Esophagus muscularis mucosa (tissue), 4 donors: ENCODE data around the gene AKR1C1. TPM values are rescaled to one million over a fixed set of nuclear protein-coding genes. Genes with fewer than 3 reads are reported as not detected.
"Not testable (repeated sequence)": the region's sequence is repeated elsewhere in the genome, so short reads cannot be mapped to it uniquely, and the experiment has no call there.

Source experiments
- DNase-seq: peaks from one replicate; pipeline ENCODE4 v3.0.0-alpha.2; 2017; ENCODE audit errors: extremely low spot score
- H3K27ac ChIP-seq, 4 donors: fragments of 200-600 bp; sonication (generic); replicated peaks in 1 of 4; 1 replicate in 3 of 4; 2 replicates in 1 of 4; pipeline ENCODE4 v1.5.1; 2016 to 2019; ENCODE audit warnings: mild to moderate bottlenecking in 1 of 4
- H3K27me3 ChIP-seq, 4 donors: fragments of 200-600 bp; sonication (generic); one replicate each; pipeline versions ENCODE4 v1.5.1 to v1.6.0; 2016 to 2019
- H3K36me3 ChIP-seq, 4 donors: fragments of 200-600 bp; sonication (generic); one replicate each; pipeline ENCODE4 v1.5.1; 2016 to 2019
- H3K4me1 ChIP-seq, 4 donors: fragments of 200-600 bp; sonication (generic); one replicate each; pipeline ENCODE4 v1.5.1; 2016 to 2019
- H3K4me3 ChIP-seq, 4 donors: fragments of 200-600 bp; sonication (generic); 1 replicate in 2 of 4; 2 replicates in 2 of 4; pipeline ENCODE4 v1.5.1; 2016 to 2019; ENCODE audit warnings: mild to moderate bottlenecking in 4 of 4, moderate library complexity in 1 of 4
- H3K9me3 ChIP-seq, 4 donors: fragments of 200-600 bp; sonication (generic); 1 replicate in 3 of 4; 2 replicates in 1 of 4; pipeline ENCODE4 v1.5.1; 2016 to 2019
- EP300 ChIP-seq: sonication (generic); formaldehyde crosslinking; IDR thresholded peaks from one replicate; pipeline ENCODE4 v1.6.1; 2017; ENCODE audit warnings: antibody characterized with exemption
- POLR2A ChIP-seq: fragments of 450-650 bp; IDR thresholded peaks from one replicate; pipeline ENCODE4 v1.6.1; 2017; ENCODE audit warnings: antibody characterized with exemption, moderate library complexity, mild to moderate bottlenecking, low read depth
- POLR2AphosphoS5 ChIP-seq, 2 donors: sonication (generic); formaldehyde crosslinking; IDR thresholded peaks; one replicate each; pipeline ENCODE4 v1.6.1; 2017; ENCODE audit warnings: antibody characterized with exemption in 2 of 2
- WGBS: methylation state at CpG from one replicate; pipeline ENCODE4 v1.1.5; 2018; 5-methylcytosine and 5-hydroxymethylcytosine counted together
- intact Hi-C: fragments of 100-400 bp; cut with DNase I; formaldehyde crosslinking; loops from one replicate; pipeline ENCODE4 v1.15.1; 2023
- total RNA-seq, 4 donors: library from RNA; depleted of rRNA; stranded (reverse); fragments of >200 nt; gene quantifications; one replicate each; pipeline versions ENCODE4 v1.1.0 to v1.2.1, GENCODE V29; 2016
- TF ChIP-seq, protein P1 (sequence below), 3 experiments: fragments of 200-600 bp in 2 of 3; fragments of 450-650 bp in 1 of 3; sonication (generic) in 2 of 3; IDR thresholded peaks; one replicate each; pipeline ENCODE4 v1.5.1; 2017 to 2019; ENCODE audit warnings: antibody characterized with exemption in 3 of 3, mild to moderate bottlenecking in 2 of 3, moderate library complexity in 1 of 3

AKR1C1 gene
- total RNA-seq, 4 donors from 2014 or later: 88.6 to 172 (median 141) TPM

DNA sequence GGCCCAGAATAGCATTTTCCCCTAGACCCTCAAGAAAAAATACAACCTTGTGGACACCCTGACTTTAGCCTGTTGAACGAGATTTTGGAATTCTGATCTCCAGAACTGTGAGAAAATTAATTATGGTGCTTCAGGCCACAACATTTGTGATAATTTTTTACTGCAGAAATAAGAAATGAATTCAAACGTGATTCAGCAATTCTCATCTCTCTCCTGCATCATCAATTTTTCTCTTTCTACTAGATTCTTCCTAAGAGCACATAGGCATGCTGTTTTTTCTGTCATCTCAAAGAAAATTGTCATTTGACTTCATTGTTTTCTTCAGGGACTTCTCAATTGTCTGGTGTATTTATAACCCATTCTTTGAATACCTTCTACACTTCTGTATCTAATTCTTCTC lies 49.4 kb downstream of the AKR1C1 start:
- intact Hi-C loops: no loop called here
- H3K27me3 ChIP-seq: no peaks in the 10 kb centered on the region
- H3K9me3 ChIP-seq: no peaks in the 10 kb centered on the region
- no peak for DNase-seq
- no peak overlapping the region for H3K27ac ChIP-seq
- H3K4me1 ChIP-seq: peaks cover 0 to 2% (median 0%) of the 10 kb centered on the region in 4 donors
- no peak overlapping the region for H3K4me3 ChIP-seq
- no peaks in the 10 kb centered on the region for H3K36me3 ChIP-seq
- WGBS: 81% methylated on average over 2 of the region's 2 CpGs
- no peak for TF ChIP-seq EP300
- TF ChIP-seq, protein P1, sequence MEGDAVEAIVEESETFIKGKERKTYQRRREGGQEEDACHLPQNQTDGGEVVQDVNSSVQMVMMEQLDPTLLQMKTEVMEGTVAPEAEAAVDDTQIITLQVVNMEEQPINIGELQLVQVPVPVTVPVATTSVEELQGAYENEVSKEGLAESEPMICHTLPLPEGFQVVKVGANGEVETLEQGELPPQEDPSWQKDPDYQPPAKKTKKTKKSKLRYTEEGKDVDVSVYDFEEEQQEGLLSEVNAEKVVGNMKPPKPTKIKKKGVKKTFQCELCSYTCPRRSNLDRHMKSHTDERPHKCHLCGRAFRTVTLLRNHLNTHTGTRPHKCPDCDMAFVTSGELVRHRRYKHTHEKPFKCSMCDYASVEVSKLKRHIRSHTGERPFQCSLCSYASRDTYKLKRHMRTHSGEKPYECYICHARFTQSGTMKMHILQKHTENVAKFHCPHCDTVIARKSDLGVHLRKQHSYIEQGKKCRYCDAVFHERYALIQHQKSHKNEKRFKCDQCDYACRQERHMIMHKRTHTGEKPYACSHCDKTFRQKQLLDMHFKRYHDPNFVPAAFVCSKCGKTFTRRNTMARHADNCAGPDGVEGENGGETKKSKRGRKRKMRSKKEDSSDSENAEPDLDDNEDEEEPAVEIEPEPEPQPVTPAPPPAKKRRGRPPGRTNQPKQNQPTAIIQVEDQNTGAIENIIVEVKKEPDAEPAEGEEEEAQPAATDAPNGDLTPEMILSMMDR (IDR thresholded peaks at IDR 0.05): no peak
- no peak for TF ChIP-seq POLR2AphosphoS5 (IDR thresholded peaks at IDR 0.05)
- no peak for TF ChIP-seq POLR2A

DNA sequence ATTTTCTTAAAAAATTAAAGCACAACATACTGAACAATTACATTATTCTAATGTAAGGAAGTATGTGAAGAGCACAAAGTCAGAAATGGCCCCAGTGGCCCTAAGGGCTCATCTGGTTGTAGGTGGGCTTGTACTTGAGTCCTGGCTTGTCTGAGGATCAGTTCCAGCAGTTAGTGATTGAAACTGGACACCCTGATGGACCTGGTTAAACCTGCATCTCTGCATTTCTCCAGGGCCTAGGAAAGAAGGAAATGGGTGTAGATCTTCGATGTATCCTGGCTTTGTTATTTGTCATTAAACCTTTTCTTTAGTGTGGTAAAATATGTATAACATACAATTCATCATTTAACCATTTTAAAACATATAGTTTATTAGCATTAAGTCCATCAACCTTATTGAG lies 50.2 kb downstream of the AKR1C1 start:
- H3K4me1 ChIP-seq: peaks cover 0 to 7% (median 3%) of the 10 kb centered on the region in 4 donors
- no peaks in the 10 kb centered on the region for H3K9me3 ChIP-seq
- no peak for TF ChIP-seq EP300
- no peak for TF ChIP-seq POLR2AphosphoS5 (IDR thresholded peaks at IDR 0.05)
- TF ChIP-seq, protein P1 (IDR thresholded peaks at IDR 0.05): no peak
- TF ChIP-seq POLR2A: no peak
- H3K36me3 ChIP-seq: no peaks in the 10 kb centered on the region
- DNase-seq: no peak
- no peak overlapping the region for H3K4me3 ChIP-seq
- H3K27me3 ChIP-seq: no peaks in the 10 kb centered on the region
- no peak overlapping the region for H3K27ac ChIP-seq
- WGBS: 91% methylated on average over 1 of the region's 1 CpG
- intact Hi-C loops: no loop called here

DNA sequence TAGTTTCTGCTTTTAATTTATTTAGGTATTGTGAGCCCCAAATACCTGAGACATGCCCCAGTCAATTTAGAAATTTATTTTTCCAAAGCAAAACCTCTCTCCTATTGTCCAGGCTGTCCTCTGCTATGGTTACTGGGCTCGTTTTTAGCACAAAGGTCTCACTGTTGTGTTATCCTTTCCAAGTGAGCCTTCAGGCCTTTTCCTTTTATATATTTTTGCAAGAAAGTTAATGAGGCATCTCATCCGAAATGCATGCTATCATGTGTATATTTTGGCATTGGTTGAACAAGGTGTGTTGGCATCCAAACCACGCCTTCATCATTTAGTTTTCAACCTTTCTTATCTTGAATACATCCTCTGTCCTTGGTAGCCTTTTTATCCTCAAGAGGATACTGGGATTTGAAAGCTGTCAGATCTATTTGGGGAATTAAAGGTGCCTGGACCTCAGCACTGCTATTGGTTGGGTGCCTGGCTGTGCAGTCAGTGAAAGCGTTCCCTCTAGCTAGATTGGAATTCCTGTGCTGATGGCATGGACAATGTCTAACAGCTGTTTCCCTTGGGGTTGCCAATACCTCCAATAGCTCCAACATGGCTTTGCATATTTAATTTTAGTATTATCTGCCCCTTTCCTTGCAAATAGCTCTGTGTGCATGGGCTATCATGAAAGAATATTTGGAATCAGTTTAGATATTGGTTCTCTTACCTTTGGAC lies 51.1 kb downstream of the AKR1C1 start:
- H3K36me3 ChIP-seq, H3K9me3 ChIP-seq, DNase-seq, H3K4me3 ChIP-seq, H3K27me3 ChIP-seq, H3K27ac ChIP-seq, intact Hi-C loops: not testable (repeated sequence)
- H3K4me1 ChIP-seq: peaks cover 3 to 16% (median 12%) of the 10 kb centered on the region in 4 donors
- 80% methylated on average over 4 of the region's 4 CpGs for WGBS

DNA sequence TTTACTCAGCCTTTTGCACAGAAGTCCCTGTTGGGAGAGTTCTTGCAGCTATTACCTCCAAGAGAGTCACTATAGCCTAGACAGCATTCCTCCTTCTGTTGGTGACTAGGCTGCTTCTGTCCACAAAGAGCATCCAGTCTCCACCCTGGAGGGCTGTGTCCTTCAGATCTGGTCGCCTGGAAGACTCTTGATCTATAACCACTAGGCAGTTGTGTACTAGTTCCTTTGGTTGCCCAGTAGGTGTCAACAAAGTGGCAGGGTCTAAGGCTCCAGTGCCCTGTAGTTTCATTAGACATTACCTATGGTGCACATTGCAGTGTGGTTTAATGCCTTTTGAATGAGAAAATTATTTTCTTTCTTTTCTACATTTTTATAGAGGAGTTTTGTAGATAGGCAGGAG lies 51.7 kb downstream of the AKR1C1 start:
- 44% methylated on average over 1 of the region's 1 CpG for WGBS
- H3K4me1 ChIP-seq: peaks cover 8 to 22% (median 18%) of the 10 kb centered on the region in 4 donors
- TF ChIP-seq POLR2AphosphoS5 (IDR thresholded peaks at IDR 0.05): no peak
- no peak for TF ChIP-seq POLR2A
- TF ChIP-seq, protein P1 (IDR thresholded peaks at IDR 0.05): no peak
- TF ChIP-seq EP300: no peak
- no peaks in the 10 kb centered on the region for H3K9me3 ChIP-seq
- H3K4me3 ChIP-seq: no peak overlapping the region
- intact Hi-C loops: loop anchor here (5.0 kb wide), 1 partner anchor 82 kb away; no protein-coding TSS in a partner anchor
- H3K36me3 ChIP-seq: no peaks in the 10 kb centered on the region
- DNase-seq: no peak
- H3K27me3 ChIP-seq: no peaks in the 10 kb centered on the region
- H3K27ac ChIP-seq: no peak overlapping the region

DNA sequence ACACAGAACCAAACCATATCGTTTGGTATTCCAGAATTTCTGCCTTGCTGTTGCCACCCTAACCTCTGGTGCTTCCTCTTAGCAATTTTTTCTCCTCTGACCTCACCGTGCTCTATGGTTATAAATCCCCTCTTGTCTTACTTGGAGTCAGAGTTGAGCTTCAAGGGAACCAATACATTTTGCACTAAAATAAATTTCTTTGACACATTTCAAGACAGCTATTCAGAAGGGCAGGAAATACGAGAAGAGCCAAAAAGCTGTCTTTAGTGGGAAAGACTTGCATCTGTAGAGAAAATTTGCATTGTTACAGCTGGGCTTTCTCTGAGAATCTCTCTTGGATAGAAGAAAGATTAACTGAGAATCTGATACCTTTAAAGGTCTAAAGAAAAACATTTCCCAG lies 54.9 kb downstream of the AKR1C1 start:
- Histone ChIP-seq H3K4me3 (no peak overlapping the region), H3K36me3 (no peaks in the 10 kb centered on the region), H3K9me3 (no peaks in the 10 kb centered on the region), H3K27me3 (no peaks in the 10 kb centered on the region), H3K4me1 (peaks cover 13 to 25% (median 23%) of the 10 kb centered on the region in 4 donors), H3K27ac (peak overlapping the region; percentile 3 to 58 (median 24))
- intact Hi-C loops: loop anchor here (5.0 kb wide), 1 partner anchor 79 kb away; no protein-coding TSS in a partner anchor
- no peak for DNase-seq
- 38% methylated on average over 3 of the region's 3 CpGs for WGBS
- TF ChIP-seq EP300 (no peak), POLR2A (no peak), POLR2AphosphoS5 (IDR thresholded peaks at IDR 0.05) (no peak)
- TF ChIP-seq, protein P1 (IDR thresholded peaks at IDR 0.05): no peak
